Measurements from ENCODE around the gene ASIP. TPM values are rescaled to one million over a fixed set of nuclear protein-coding genes. Genes with fewer than 3 reads are reported as not detected.
"Not testable (repeated sequence)": the region's sequence is repeated elsewhere in the genome, so short reads cannot be mapped to it uniquely, and the experiment has no call there.

ASIP gene
- total RNA-seq, 1 donor from 2014 or later = not detected

- Mint-ChIP-seq H3K4me3 (ENCODE audit: unreplicated experiment) (no peak overlapping the region), H3K27me3 (ENCODE audit: low read depth) (peaks cover 20% of the 10 kb centered on the region), H3K27ac (ENCODE audit: unreplicated experiment) (no peak overlapping the region), H3K9me3 (ENCODE audit: low read depth) (peaks cover 7% of the 10 kb centered on the region), H3K36me3 (ENCODE audit: low read depth) (peaks cover 4% of the 10 kb centered on the region), H3K4me1 (ENCODE audit: low read depth) (peaks cover 21% of the 10 kb centered on the region)
- no peak for TF ChIP-seq CTCF (IDR thresholded peaks at IDR 0.05)
- no peak for DNase-seq (ENCODE audit: low spot score)
Measured at GRCh38 chr20:34243377-34243776, 2.2 kb downstream of the ASIP start.

GRCh38 chr20:34246126-34246626, 5.0 kb downstream of the ASIP start:
- peaks cover 29% of the 10 kb centered on the region for H3K4me1 Mint-ChIP-seq (ENCODE audit: low read depth)
- peaks cover 7% of the 10 kb centered on the region for H3K27me3 Mint-ChIP-seq (ENCODE audit: low read depth)
- H3K9me3 Mint-ChIP-seq (ENCODE audit: low read depth) = no peaks in the 10 kb centered on the region
- no peak overlapping the region for H3K4me3 Mint-ChIP-seq (ENCODE audit: unreplicated experiment)
- peak overlapping the region; percentile 46 for H3K27ac Mint-ChIP-seq (ENCODE audit: unreplicated experiment)
- TF ChIP-seq CTCF (IDR thresholded peaks at IDR 0.05) = no peak
- H3K36me3 Mint-ChIP-seq (ENCODE audit: low read depth) = no peaks in the 10 kb centered on the region
- DNase-seq (ENCODE audit: low spot score) = no peak

GRCh38 chr20:34249291-34249690, 8.1 kb downstream of the ASIP start:
- peaks cover 29% of the 10 kb centered on the region for H3K4me1 Mint-ChIP-seq (ENCODE audit: low read depth)
- DNase-seq (ENCODE audit: low spot score) = no peak
- H3K27ac Mint-ChIP-seq (ENCODE audit: unreplicated experiment) = peak overlapping the region; percentile 32

GRCh38 chr20:34250005-34250404, 8.8 kb downstream of the ASIP start:
- Mint-ChIP-seq H3K9me3 (ENCODE audit: low read depth) (no peaks in the 10 kb centered on the region), H3K4me1 (ENCODE audit: low read depth) (peaks cover 29% of the 10 kb centered on the region), H3K4me3 (ENCODE audit: unreplicated experiment) (no peak overlapping the region), H3K27me3 (ENCODE audit: low read depth) (no peaks in the 10 kb centered on the region), H3K36me3 (ENCODE audit: low read depth) (no peaks in the 10 kb centered on the region), H3K27ac (ENCODE audit: unreplicated experiment) (no peak overlapping the region)
- no peak for DNase-seq (ENCODE audit: low spot score)
- no peak for TF ChIP-seq CTCF (IDR thresholded peaks at IDR 0.05)

More at GRCh38 chr20:34249291-34249690, 8.1 kb downstream of the ASIP start:
- TF ChIP-seq CTCF (IDR thresholded peaks at IDR 0.05) = no peak
- no peak overlapping the region for H3K4me3 Mint-ChIP-seq (ENCODE audit: unreplicated experiment)
- H3K9me3 Mint-ChIP-seq (ENCODE audit: low read depth) = no peaks in the 10 kb centered on the region
- H3K27me3 Mint-ChIP-seq (ENCODE audit: low read depth) = no peaks in the 10 kb centered on the region
- no peaks in the 10 kb centered on the region for H3K36me3 Mint-ChIP-seq (ENCODE audit: low read depth)

- H3K9me3 Mint-ChIP-seq (ENCODE audit: low read depth) = no peaks in the 10 kb centered on the region
- peaks cover 21% of the 10 kb centered on the region for H3K4me1 Mint-ChIP-seq (ENCODE audit: low read depth)
- no peaks in the 10 kb centered on the region for H3K36me3 Mint-ChIP-seq (ENCODE audit: low read depth)
- no peak overlapping the region for H3K27ac Mint-ChIP-seq (ENCODE audit: unreplicated experiment)
- H3K4me3 Mint-ChIP-seq (ENCODE audit: unreplicated experiment) = no peak overlapping the region
- no peaks in the 10 kb centered on the region for H3K27me3 Mint-ChIP-seq (ENCODE audit: low read depth)
- TF ChIP-seq CTCF (IDR thresholded peaks at IDR 0.05) = no peak
- no peak for DNase-seq (ENCODE audit: low spot score)
Measured at GRCh38 chr20:34251619-34252018, 10.4 kb downstream of the ASIP start.

GRCh38 chr20:34252431-34253086, 11.3 kb downstream of the ASIP start:
- H3K4me3 Mint-ChIP-seq (ENCODE audit: unreplicated experiment); H3K27me3 Mint-ChIP-seq (ENCODE audit: low read depth); H3K27ac Mint-ChIP-seq (ENCODE audit: unreplicated experiment): not testable (repeated sequence)

More at GRCh38 chr20:34252431-34253086, 11.3 kb downstream of the ASIP start:
- H3K9me3 Mint-ChIP-seq (ENCODE audit: low read depth); H3K36me3 Mint-ChIP-seq (ENCODE audit: low read depth); DNase-seq (ENCODE audit: low spot score): not testable (repeated sequence)
- peaks cover 14% of the 10 kb centered on the region for H3K4me1 Mint-ChIP-seq (ENCODE audit: low read depth)
